T47D (cell line): ENCODE data around the gene SNX19.

ENCODE experiments used
- DNase-seq, 2 experiments: peaks; one replicate each; pipeline versions ENCODE4 v3.0.0 to v3.0.0-alpha.2; 2011 to 2012; ENCODE audit warnings: low read depth in 1 of 2, low spot score in 1 of 2
- JUND ChIP-seq: IDR thresholded peaks from 2 replicates; pipeline ENCODE4 v1.6.1; 2012; ENCODE audit warnings: low read depth
- in situ Hi-C: cut with HindIII; loops from 2 replicates; pipeline ENCODE4 v1.10.0; 2016; ENCODE audit warnings: low sequenced_read_pairs, low pct_unique_long_range_greater_than_20kb

The SNX19 gene

DNA sequence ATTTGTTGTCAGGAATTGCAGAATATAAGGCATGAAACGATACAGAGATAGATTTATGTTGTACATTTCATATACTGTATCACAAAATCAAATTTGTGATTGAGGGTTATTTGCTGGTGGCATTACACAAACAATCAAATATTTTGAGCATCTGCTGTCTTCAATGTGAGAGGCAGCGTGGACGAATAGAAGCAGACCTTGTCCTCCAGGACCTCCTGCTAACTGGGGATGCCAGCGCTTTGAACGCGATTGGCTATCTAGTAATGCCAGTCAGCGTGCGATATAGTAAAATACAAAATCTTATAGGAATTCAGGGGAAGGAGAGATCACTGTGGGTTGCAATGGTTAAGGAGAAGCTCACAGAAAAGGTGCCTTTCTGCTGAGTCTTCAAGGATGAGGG, 631 bp upstream of the SNX19 start:
- in situ Hi-C loops: no loop called here
- no peak for TF ChIP-seq JUND
- DNase-seq: no peak

GRCh38 chr11:130915603-130916237, 559 bp downstream of the SNX19 start:
- no peak for TF ChIP-seq JUND
- no peak for DNase-seq
- in situ Hi-C loops: no loop called here

GRCh38 chr11:130913268-130913667, 3.0 kb downstream of the SNX19 start:
- TF ChIP-seq JUND: no peak
- in situ Hi-C loops: no loop called here

DNA sequence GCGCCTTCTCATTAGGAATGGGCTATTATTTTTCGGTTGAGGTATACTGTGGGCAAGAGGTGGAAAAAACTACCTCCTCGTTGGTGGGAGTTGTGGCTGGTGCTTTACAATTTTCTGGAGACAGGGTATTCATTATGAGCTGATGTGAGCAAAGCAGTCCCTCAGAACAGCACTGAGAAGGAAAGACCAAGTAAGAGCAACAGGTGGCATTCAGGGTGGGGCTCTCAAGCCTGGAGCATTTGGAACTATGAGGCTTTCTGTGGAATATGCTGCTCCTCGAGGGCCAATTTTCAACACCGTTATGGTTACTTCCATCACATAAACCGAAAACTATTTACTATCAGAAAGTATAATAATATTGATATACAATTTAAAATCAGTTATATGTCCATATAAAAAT, 3.7 kb downstream of the SNX19 start:
- in situ Hi-C loops: no loop called here
- DNase-seq: no peak
- no peak for TF ChIP-seq JUND

More at GRCh38 chr11:130913268-130913667, 3.0 kb downstream of the SNX19 start:
- DNase-seq: no peak

DNA sequence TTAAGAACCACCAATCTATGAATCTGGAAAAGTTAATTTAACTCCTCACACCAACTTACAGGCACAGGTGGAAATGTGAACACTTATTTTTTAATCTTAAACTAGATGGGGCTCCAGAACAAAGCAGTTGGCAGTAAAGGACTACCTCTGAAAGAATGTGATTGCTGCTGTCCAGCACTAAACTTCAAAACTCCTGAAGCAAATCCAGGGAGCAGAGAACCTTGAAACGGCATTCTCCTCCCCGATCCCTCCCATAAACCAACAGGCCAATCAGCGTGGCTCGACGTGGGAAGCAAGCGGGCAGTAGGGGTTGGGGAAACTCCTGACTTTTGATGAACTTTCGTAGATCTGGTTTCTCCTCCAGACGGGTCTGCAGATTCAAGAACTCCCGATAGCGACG, 5.0 kb downstream of the SNX19 start:
- DNase-seq: no peak
- in situ Hi-C loops: no loop called here
- TF ChIP-seq JUND: no peak

DNA sequence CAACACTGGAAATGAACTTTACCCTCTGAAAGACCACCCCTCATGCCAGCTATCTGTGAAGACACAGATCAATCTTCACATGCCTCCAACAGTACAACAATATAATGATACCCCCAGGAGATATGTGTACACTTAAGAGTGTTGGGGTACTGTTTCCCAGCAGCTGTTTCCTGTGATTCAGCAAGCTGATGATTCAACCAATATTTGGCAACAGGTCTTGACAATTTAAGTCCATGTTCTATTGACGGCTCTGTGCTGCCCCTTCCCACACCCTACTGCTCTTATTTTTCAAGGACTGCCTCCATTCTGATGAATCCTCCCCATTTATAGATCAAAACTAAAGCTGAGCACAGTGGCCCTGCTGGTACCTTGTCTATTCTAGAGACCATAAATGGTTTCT, 6.6 kb downstream of the SNX19 start:
- no peak for TF ChIP-seq JUND
- no peak for DNase-seq
- in situ Hi-C loops: no loop called here

GRCh38 chr11:130908770-130909625, 7.3 kb downstream of the SNX19 start:
- TF ChIP-seq JUND: no peak
- in situ Hi-C loops: no loop called here
- DNase-seq: no peak

DNA sequence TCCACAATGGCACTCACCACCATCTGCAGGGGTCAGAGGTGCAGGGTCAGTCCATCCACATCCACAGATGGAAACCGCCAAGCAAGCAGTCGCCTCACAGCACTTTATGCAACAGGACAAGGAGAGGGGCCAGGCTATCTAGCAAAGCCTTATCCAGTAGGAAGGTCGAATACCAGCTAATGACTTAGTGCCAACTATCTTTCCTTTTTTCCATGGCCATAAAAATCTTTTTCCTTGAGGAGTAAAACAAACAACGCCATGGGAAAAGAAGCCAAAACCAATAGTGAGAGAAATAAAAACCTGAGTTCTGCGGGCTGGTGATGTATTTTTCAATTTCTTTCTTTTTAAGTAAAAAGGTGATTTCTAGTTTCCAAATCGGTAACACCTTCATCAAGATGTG, 8.2 kb downstream of the SNX19 start:
- in situ Hi-C loops: no loop called here
- no peak for TF ChIP-seq JUND
- no peak for DNase-seq

- in situ Hi-C loops: no loop called here
- no peak for TF ChIP-seq JUND
- no peak for DNase-seq
Observed at GRCh38 chr11:130907229-130907628, 9.1 kb downstream of the SNX19 start.

DNA sequence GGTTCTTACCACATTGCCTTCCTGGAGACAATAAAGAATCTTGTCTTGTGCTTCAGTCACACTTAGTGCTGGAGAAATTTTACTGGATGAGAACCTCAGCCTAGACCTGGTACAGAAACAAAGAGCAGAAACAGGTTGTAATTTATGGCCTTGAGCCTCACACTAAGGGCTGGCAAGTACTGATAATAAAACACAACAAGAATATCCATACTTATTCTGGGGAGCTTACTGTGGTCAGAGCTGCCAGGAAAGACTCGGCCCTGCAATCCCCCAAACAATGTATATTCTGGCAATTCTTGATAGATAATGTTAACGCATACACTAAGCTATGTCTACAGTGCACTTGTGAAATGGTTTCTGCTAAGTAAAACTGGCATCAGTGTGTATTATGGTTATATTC, 9.7 kb downstream of the SNX19 start:
- in situ Hi-C loops: no loop called here
- no peak for TF ChIP-seq JUND
- no peak for DNase-seq

- no peak for DNase-seq
- no peak for TF ChIP-seq JUND
- in situ Hi-C loops: no loop called here
Observed at GRCh38 chr11:130905512-130905911, 10.8 kb downstream of the SNX19 start.

- TF ChIP-seq JUND: no peak
- in situ Hi-C loops: no loop called here
- DNase-seq: peak; percentile 50 to 66
Observed at GRCh38 chr11:130904380-130904779, 11.9 kb downstream of the SNX19 start.

- no peak for DNase-seq
- TF ChIP-seq JUND: no peak
- in situ Hi-C loops: no loop called here
Observed at GRCh38 chr11:130902380-130902779, 13.9 kb downstream of the SNX19 start.

DNA sequence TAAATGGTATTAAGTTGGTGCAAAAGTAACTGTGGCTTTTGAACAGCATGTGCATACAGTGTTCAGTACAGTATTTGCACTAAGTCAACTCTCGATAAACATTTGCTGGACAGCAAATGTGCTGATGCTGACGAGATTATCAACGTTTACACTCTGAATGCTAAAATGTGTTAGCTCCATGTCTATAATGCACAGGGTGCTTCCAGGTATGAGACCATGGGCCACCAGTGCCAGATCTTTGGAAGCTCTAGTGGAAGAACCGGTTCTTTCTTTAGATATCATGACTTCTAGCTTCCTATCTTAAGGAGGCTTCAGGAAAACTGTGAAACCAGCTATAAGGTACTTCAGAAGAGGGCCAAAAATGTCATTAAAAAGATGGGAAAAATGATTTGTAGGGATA, 17.2 kb downstream of the SNX19 start:
- TF ChIP-seq JUND: no peak
- in situ Hi-C loops: no loop called here
- no peak for DNase-seq
